Measurements from ENCODE around the gene NPTXR. TPM values are rescaled to one million over a fixed set of nuclear protein-coding genes. Genes with fewer than 3 reads are reported as not detected.
A peak's percentile ranks its signal among the peaks of the same experiment; 100 is the strongest.

The NPTXR gene
- total RNA-seq, 4 donors from 2014 or later, result 7.5 to 12.3 (median 8.4) TPM

GRCh38 chr22:38881997-38882879, 38.4 kb upstream of the NPTXR start:
- H3K9me3 ChIP-seq, result no peaks in the 10 kb centered on the region
- peak overlapping the region in 3 of 4 donors; percentile 67 to 88 (median 83) for H3K27ac ChIP-seq
- no peaks in the 10 kb centered on the region for H3K27me3 ChIP-seq
- H3K4me3 ChIP-seq, result no peak overlapping the region
- H3K36me3 ChIP-seq, result no peaks in the 10 kb centered on the region
- DNase-seq (ENCODE audit: low spot score in 2 of 2), result no peak
- WGBS, 2 donors, result 36 to 51% methylated on average over 8 of the region's 8 CpGs
- TF ChIP-seq POLR2A (IDR thresholded peaks at IDR 0.05) (no peak), EP300 (IDR thresholded peaks at IDR 0.05) (no peak), CTCF (IDR thresholded peaks at IDR 0.05) (no peak)
- peaks cover 0 to 28% (median 18%) of the 10 kb centered on the region in 4 donors for H3K4me1 ChIP-seq

GRCh38 chr22:38881464-38881871, 37.6 kb upstream of the NPTXR start:
- DNase-seq (ENCODE audit: low spot score in 2 of 2), result peak; percentile 65 to 90
- Histone ChIP-seq H3K9me3 (no peaks in the 10 kb centered on the region), H3K4me3 (no peak overlapping the region), H3K36me3 (no peaks in the 10 kb centered on the region), H3K4me1 (peaks cover 0 to 28% (median 18%) of the 10 kb centered on the region in 4 donors), H3K27ac (peak overlapping the region; percentile 67 to 88 (median 76)), H3K27me3 (no peaks in the 10 kb centered on the region)
- TF ChIP-seq POLR2A (IDR thresholded peaks at IDR 0.05), result peak in 1 of 2 donors; percentile 36
- TF ChIP-seq CTCF (IDR thresholded peaks at IDR 0.05), result peak in 3 of 5 experiments; percentile 13 to 35 (median 27)
- peak in 1 of 2 donors; percentile 94 for TF ChIP-seq EP300 (IDR thresholded peaks at IDR 0.05)
- 1 to 4% methylated on average over 9 of the region's 9 CpGs for WGBS, 2 donors

GRCh38 chr22:38879961-38880360, 36.1 kb upstream of the NPTXR start:
- H3K9me3 ChIP-seq, result no peaks in the 10 kb centered on the region
- H3K36me3 ChIP-seq, result no peaks in the 10 kb centered on the region
- no peak for DNase-seq (ENCODE audit: low spot score in 2 of 2)
- H3K4me3 ChIP-seq, result no peak overlapping the region
- 87 to 95% methylated on average over 5 of the region's 5 CpGs for WGBS, 2 donors
- TF ChIP-seq POLR2A (IDR thresholded peaks at IDR 0.05), result no peak
- no peak for TF ChIP-seq CTCF (IDR thresholded peaks at IDR 0.05)
- no peak for TF ChIP-seq EP300 (IDR thresholded peaks at IDR 0.05)
- no peak overlapping the region for H3K27ac ChIP-seq
- no peaks in the 10 kb centered on the region for H3K27me3 ChIP-seq
- H3K4me1 ChIP-seq, result peaks cover 0 to 28% (median 18%) of the 10 kb centered on the region in 4 donors

- WGBS, 2 donors, result 74 to 76% methylated on average over 5 of the region's 5 CpGs
- H3K27me3 ChIP-seq, result no peaks in the 10 kb centered on the region
Observed at GRCh38 chr22:38879108-38879729, 35.4 kb upstream of the NPTXR start.

More at GRCh38 chr22:38879108-38879729, 35.4 kb upstream of the NPTXR start:
- TF ChIP-seq CTCF (IDR thresholded peaks at IDR 0.05) (no peak), POLR2A (IDR thresholded peaks at IDR 0.05) (no peak), EP300 (IDR thresholded peaks at IDR 0.05) (no peak)
- Histone ChIP-seq H3K9me3 (no peaks in the 10 kb centered on the region), H3K4me3 (no peak overlapping the region), H3K27ac (no peak overlapping the region), H3K36me3 (no peaks in the 10 kb centered on the region), H3K4me1 (peaks cover 0 to 28% (median 18%) of the 10 kb centered on the region in 4 donors)
- DNase-seq (ENCODE audit: low spot score in 2 of 2), result no peak
